Prostate gland (tissue), 2 donors: ENCODE data around the gene NUP62CL. TPM values are rescaled to one million over a fixed set of nuclear protein-coding genes. Genes with fewer than 3 reads are reported as not detected.

ENCODE experiments used
- DNase-seq: peaks from one replicate; pipeline ENCODE4 v3.0.0-alpha.2; 2019; ENCODE audit warnings: low spot score
- H3K27ac ChIP-seq, 2 donors: fragments of 200-600 bp; sonication (generic); 2 replicates each; pipeline ENCODE4 v1.5.1; 2017 to 2019
- H3K27me3 ChIP-seq: fragments of 200-600 bp; sonication (generic); replicated peaks from 2 replicates; pipeline ENCODE4 v1.5.1; 2019; ENCODE audit not compliant: insufficient read depth
- H3K36me3 ChIP-seq, 2 donors: fragments of 200-600 bp; sonication (generic); 1 replicate in 1 of 2; 2 replicates in 1 of 2; pipeline versions ENCODE4 v1.5.1 to v1.8.1; 2017 to 2019
- H3K4me1 ChIP-seq: fragments of 200-600 bp; sonication (generic); replicated peaks from 2 replicates; pipeline ENCODE4 v1.5.1; 2019
- H3K4me3 ChIP-seq, 2 donors: fragments of 200-600 bp; sonication (generic); 2 replicates each; pipeline ENCODE4 v1.5.1; 2017 to 2019
- H3K9me3 ChIP-seq: fragments of 200-600 bp; sonication (generic); 2 replicates; pipeline ENCODE4 v1.5.1; 2017
- POLR2A ChIP-seq: fragments of 450-650 bp; IDR thresholded peaks from one replicate; pipeline ENCODE4 v1.6.1; 2016; ENCODE audit warnings: antibody characterized with exemption, mild to moderate bottlenecking
- POLR2AphosphoS5 ChIP-seq: sonication (generic); formaldehyde crosslinking; IDR thresholded peaks from one replicate; pipeline ENCODE4 v1.6.1; 2017; ENCODE audit warnings: antibody characterized with exemption
- WGBS: methylation state at CpG from one replicate; pipeline ENCODE4 v1.1.5; 2018; 5-methylcytosine and 5-hydroxymethylcytosine counted together
- intact Hi-C: fragments of 100-400 bp; cut with DNase I; formaldehyde crosslinking; loops from one replicate; pipeline ENCODE4 v1.14.2; 2022
- total RNA-seq, 2 donors: library from RNA; depleted of rRNA; stranded (reverse); fragments of >200 nt; gene quantifications; one replicate each; pipeline ENCODE4 v1.1.0, GENCODE V29; 2016
- TF ChIP-seq, protein P1 (sequence below), 4 experiments: fragments of 200-600 bp in 2 of 4; fragments of 450-650 bp in 2 of 4; sonication (generic) in 2 of 4; IDR thresholded peaks; 1 replicate in 3 of 4; 2 replicates in 1 of 4; pipeline ENCODE4 v1.5.1; 2016 to 2019; ENCODE audit warnings: antibody characterized with exemption in 4 of 4, mild to moderate bottlenecking in 2 of 4, moderate library complexity in 2 of 4

NUP62CL gene, protein sequence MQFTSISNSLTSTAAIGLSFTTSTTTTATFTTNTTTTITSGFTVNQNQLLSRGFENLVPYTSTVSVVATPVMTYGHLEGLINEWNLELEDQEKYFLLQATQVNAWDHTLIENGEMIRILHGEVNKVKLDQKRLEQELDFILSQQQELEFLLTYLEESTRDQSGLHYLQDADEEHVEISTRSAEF
- total RNA-seq: 10 to 100 TPM in 1 of 2 donors, 1 to 10 TPM in 1; 1.4 to 10.8 TPM

DNA sequence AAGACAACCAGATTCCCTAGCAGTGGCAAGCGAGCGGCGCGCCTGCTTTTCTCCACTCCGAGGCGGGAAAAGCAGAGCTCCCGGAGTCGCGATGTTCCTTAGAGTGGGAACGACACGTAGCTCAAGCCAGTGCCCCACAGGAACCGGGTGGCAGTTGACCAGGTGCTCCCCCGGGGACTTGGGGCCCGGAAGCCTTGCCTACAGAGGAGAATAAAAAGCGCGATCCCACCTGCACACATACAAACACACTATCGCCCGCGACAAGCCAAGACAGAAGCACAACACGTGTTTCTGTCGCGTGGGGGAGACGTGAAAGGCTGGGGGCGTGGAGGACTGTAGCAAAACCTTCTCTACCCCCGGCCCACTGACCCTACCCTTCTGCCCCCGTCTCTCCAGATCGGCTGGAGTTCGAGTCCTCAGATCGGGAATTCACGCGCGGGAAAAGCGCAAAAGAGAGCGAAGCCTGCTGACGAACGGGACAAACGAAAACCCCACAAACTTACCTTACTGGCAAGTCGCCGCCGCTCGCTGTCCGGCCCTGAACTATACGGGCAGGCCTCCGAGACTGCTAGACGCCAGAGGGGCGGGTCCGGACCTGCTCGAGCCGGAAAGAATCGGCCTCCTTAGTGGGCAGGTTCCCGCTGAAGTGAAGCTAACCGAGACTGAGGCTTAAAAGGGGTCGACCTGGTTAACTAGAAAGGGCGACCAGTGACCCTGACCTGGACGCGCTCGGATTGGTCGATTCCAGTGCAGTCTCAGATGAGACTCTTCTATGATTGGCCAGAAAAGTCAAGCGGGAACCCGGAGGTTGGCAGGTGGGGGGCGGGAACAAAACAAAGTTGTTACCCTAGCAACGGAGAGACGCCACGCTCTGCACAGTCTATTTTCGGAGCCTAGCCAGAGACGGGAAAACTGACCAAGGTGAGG is at the start of gene NUP62CL, which contains the start of gene DNAAF6:
TSS of gene NUP62CL (minus strand) at position 664 of the 927 bp plus-strand sequence. CDS start 31,287 bp downstream, outside the sequence.
TSS of gene DNAAF6 (plus strand) at position 842 of the 927 bp plus-strand sequence. CDS start 6,265 bp downstream, outside the sequence.
- H3K4me3 ChIP-seq: peak within 1 kb of the TSS; percentile 31 to 33
- peak; percentile 42 for DNase-seq
- 2% methylated on average over 40 of the region's 66 CpGs for WGBS
- no peaks in the 10 kb centered on the region for H3K36me3 ChIP-seq
- no peaks in the 10 kb centered on the region for H3K4me1 ChIP-seq
- H3K27ac ChIP-seq: no peak within 1 kb of the TSS
- no peak for TF ChIP-seq POLR2AphosphoS5
- TF ChIP-seq, protein P1, sequence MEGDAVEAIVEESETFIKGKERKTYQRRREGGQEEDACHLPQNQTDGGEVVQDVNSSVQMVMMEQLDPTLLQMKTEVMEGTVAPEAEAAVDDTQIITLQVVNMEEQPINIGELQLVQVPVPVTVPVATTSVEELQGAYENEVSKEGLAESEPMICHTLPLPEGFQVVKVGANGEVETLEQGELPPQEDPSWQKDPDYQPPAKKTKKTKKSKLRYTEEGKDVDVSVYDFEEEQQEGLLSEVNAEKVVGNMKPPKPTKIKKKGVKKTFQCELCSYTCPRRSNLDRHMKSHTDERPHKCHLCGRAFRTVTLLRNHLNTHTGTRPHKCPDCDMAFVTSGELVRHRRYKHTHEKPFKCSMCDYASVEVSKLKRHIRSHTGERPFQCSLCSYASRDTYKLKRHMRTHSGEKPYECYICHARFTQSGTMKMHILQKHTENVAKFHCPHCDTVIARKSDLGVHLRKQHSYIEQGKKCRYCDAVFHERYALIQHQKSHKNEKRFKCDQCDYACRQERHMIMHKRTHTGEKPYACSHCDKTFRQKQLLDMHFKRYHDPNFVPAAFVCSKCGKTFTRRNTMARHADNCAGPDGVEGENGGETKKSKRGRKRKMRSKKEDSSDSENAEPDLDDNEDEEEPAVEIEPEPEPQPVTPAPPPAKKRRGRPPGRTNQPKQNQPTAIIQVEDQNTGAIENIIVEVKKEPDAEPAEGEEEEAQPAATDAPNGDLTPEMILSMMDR (IDR thresholded peaks at IDR 0.05): no peak
- no peaks in the 10 kb centered on the region for H3K27me3 ChIP-seq
- intact Hi-C loops: no loop called here
- H3K9me3 ChIP-seq: no peaks in the 10 kb centered on the region

DNA sequence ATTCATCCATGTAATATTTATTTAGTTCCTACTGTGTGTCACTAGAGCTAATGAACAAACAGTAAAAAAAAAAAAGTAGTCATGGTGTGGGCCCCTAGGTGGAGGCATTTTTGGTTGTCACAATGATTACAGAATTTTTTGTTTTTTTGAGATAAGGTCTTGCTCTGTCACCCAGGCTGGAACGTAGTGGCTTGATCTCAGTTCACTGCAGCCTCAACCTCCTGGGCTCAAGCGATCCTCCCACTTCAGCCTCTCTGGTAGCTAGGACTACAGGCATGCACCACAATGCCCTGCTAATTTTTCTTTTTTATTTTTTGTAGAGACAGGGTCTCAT is 22.2 kb upstream of the NUP62CL start:
- H3K27me3 ChIP-seq: no peaks in the 10 kb centered on the region
- DNase-seq: no peak
- TF ChIP-seq, protein P1 (IDR thresholded peaks at IDR 0.05): no peak
- TF ChIP-seq POLR2A (no peak), POLR2AphosphoS5 (no peak)
- WGBS: 83% methylated on average over 2 of the region's 2 CpGs
- H3K4me1 ChIP-seq: no peaks in the 10 kb centered on the region
- H3K4me3 ChIP-seq: no peak overlapping the region
- H3K9me3 ChIP-seq: no peaks in the 10 kb centered on the region
- H3K27ac ChIP-seq: no peak overlapping the region
- H3K36me3 ChIP-seq: no peaks in the 10 kb centered on the region
- intact Hi-C loops: no loop called here

DNA sequence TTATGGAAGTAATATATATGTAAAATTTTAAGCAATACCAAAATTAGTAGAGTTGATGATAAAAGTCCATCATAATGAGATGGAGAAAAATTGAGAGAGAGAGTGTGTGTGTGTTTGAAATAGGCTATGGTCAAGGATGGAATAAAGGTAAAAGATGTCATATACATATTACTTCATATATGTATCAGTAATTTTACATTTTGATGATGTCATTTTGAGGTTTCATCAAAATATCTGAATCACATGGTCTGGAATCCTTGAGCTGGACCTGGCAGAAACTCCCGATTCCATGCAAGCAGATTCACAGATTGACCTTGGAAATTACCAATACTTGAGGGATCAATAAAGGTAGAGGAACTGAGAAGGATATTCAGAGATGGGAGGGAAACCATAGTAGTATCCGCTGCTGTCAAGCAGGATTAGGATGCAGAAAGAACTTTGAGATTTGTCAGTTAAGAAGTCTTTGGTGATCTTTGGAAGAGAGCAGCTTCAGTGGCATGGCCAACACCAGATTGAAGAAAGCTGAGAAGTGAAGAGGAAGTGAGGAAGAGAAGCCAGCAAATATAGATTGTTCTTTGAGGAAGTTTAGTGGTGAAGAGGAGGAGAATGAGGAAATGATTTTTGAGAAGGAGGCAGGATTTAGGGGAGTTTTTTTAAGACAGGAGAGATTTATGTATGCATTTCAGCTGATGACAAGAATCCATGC is 21.7 kb upstream of the NUP62CL start:
- Histone ChIP-seq H3K27ac (no peak overlapping the region), H3K27me3 (no peaks in the 10 kb centered on the region), H3K4me1 (no peaks in the 10 kb centered on the region), H3K4me3 (no peak overlapping the region), H3K36me3 (no peaks in the 10 kb centered on the region), H3K9me3 (no peaks in the 10 kb centered on the region)
- WGBS: 100% methylated on average over 2 of the region's 2 CpGs
- intact Hi-C loops: no loop called here
- TF ChIP-seq, protein P1 (IDR thresholded peaks at IDR 0.05): no peak
- TF ChIP-seq POLR2A (no peak), POLR2AphosphoS5 (no peak)
- DNase-seq: no peak

DNA sequence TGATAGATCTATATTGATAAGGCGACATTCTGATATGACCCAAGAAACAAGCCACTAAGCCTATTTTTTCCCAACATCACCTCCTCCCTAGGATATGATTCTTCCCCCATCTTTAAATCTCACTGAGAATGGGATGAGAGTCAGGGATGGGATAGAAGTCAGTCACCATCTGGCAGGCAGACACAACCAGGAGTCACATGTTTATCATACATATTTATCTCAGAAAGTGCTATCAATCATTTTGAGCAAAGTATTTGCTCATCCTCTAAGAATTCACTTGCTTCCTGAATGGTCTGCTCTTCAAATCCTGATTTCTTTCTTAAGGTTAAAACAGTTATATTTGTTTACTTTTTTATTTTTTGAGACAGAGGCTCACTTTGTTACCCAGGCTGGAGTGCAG is 20.5 kb upstream of the NUP62CL start:
- no peaks in the 10 kb centered on the region for H3K4me1 ChIP-seq
- no peaks in the 10 kb centered on the region for H3K9me3 ChIP-seq
- no peak overlapping the region for H3K4me3 ChIP-seq
- 100% methylated on average over 1 of the region's 1 CpG for WGBS
- H3K36me3 ChIP-seq: no peaks in the 10 kb centered on the region
- no peak overlapping the region for H3K27ac ChIP-seq
- intact Hi-C loops: no loop called here
- TF ChIP-seq POLR2AphosphoS5 (no peak), POLR2A (no peak)
- no peak for DNase-seq
- no peaks in the 10 kb centered on the region for H3K27me3 ChIP-seq

DNA sequence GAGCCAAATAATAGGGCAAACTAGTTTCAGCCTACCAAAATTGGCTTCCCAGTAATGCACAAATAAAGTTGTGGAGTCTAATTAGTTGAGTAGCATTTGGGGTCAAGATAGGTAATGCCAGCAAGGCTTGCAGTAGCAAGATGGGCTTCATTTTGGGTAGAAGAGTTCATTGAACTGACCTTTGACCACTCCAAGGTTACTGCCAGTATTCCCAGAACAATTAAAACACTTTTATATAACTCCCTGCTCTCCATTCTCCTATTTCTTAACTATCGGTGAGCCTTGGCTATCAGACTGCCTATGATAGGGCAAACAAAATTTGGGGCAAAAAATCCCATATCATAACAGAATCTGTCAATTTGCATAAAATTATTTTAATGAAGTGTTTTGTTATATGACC is 7.2 kb upstream of the NUP62CL start:
- 94% methylated on average over 1 of the region's 1 CpG for WGBS
- intact Hi-C loops: no loop called here

More for the DNA sequence above, 7.2 kb upstream of the NUP62CL start:
- Histone ChIP-seq H3K36me3 (no peaks in the 10 kb centered on the region), H3K4me3 (no peak overlapping the region), H3K27ac (no peak overlapping the region), H3K27me3 (no peaks in the 10 kb centered on the region), H3K9me3 (no peaks in the 10 kb centered on the region), H3K4me1 (no peaks in the 10 kb centered on the region)
- TF ChIP-seq, protein P1 (IDR thresholded peaks at IDR 0.05): no peak
- TF ChIP-seq POLR2AphosphoS5: no peak
- no peak for TF ChIP-seq POLR2A
- no peak for DNase-seq
